ENCODE measurements around the gene MYO16. TPM values are rescaled to one million over a fixed set of nuclear protein-coding genes. Genes with fewer than 3 reads are reported as not detected.

The MYO16 gene
- total and polyA plus RNA-seq, 2 experiments from 2014 or later, result 0.02 to 0.15 TPM

DNA sequence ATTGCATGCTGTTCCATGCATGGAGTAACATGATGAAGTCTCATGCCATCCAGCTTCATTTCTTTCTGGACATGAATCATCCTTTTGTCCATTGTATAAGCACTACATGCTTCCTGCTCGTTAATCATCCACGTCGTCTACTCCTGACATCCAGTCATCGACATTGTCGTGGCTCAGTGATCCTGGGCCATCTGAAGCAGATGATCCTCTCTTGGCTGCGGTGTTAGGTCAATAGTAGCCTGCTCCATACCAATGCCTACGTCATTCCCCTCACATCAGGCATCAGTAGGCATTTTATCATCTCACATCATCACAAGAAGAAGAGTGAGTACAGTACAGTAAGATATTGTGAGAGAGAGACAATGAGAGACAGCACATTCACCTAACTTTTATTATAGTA lies 7.9 kb upstream of the MYO16 start:
- no peak for DNase-seq (ENCODE audit: low read depth in 1 of 2, low spot score in 1 of 2)
- H3K9me3 ChIP-seq (ENCODE audit: low read depth), result no peaks in the 10 kb centered on the region
- no peak overlapping the region for H3K27ac ChIP-seq
- no peaks in the 10 kb centered on the region for H3K4me1 ChIP-seq (ENCODE audit: low read depth)
- TF ChIP-seq, protein P1, sequence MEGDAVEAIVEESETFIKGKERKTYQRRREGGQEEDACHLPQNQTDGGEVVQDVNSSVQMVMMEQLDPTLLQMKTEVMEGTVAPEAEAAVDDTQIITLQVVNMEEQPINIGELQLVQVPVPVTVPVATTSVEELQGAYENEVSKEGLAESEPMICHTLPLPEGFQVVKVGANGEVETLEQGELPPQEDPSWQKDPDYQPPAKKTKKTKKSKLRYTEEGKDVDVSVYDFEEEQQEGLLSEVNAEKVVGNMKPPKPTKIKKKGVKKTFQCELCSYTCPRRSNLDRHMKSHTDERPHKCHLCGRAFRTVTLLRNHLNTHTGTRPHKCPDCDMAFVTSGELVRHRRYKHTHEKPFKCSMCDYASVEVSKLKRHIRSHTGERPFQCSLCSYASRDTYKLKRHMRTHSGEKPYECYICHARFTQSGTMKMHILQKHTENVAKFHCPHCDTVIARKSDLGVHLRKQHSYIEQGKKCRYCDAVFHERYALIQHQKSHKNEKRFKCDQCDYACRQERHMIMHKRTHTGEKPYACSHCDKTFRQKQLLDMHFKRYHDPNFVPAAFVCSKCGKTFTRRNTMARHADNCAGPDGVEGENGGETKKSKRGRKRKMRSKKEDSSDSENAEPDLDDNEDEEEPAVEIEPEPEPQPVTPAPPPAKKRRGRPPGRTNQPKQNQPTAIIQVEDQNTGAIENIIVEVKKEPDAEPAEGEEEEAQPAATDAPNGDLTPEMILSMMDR (IDR thresholded peaks at IDR 0.05; ENCODE audit: low read depth, low read length), result no peak
- no peak overlapping the region for H3K4me3 ChIP-seq
- no peaks in the 10 kb centered on the region for H3K36me3 ChIP-seq
- no peaks in the 10 kb centered on the region for H3K27me3 ChIP-seq

DNA sequence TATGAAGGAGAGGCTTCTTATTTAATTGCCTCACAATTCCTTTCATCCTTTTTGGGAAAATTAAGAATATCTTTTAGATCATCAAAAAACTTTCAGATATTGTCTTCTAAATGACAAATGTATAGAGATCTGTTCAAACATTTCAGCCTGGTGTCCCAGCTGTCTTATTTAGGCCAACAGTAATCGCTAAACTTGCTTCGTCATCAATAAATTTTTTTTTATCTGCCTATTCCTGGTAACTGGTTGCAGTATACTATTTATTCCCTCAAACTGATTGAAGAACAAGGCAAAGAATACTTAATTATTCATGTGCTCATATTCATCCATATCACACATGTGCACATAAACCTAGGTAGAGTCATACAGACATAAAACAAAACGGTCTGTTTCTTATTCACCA lies 5.3 kb upstream of the MYO16 start:
- no peaks in the 10 kb centered on the region for H3K36me3 ChIP-seq
- H3K27ac ChIP-seq, result no peak overlapping the region
- no peaks in the 10 kb centered on the region for H3K27me3 ChIP-seq
- no peaks in the 10 kb centered on the region for H3K9me3 ChIP-seq (ENCODE audit: low read depth)
- peaks cover 5% of the 10 kb centered on the region for H3K4me1 ChIP-seq (ENCODE audit: low read depth)
- TF ChIP-seq, protein P1 (IDR thresholded peaks at IDR 0.05; ENCODE audit: low read depth, low read length), result no peak
- no peak overlapping the region for H3K4me3 ChIP-seq
- no peak for DNase-seq (ENCODE audit: low read depth in 1 of 2, low spot score in 1 of 2)

DNA sequence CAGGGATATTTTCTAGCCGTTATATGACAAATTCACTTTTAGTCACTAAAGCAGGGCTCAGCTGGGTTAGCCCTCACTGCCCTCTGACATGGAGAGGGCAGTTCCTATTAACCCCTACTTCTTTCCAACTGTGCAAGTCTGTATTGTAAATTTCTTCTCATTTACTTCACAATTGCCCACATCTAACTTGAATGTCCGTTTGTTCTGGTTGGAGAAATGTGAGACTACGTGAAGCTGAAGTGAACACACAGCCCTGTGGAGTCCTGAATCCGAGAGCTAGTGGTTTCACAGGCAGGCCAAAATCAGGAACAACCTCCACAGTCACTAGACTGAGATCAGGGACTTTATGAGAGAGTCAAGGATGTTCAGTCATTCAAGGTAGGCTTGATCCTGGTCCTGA lies 4.4 kb upstream of the MYO16 start:
- Histone ChIP-seq H3K4me3 (no peak overlapping the region), H3K27ac (no peak overlapping the region), H3K4me1 (ENCODE audit: low read depth) (peaks cover 13% of the 10 kb centered on the region), H3K27me3 (no peaks in the 10 kb centered on the region), H3K9me3 (ENCODE audit: low read depth) (no peaks in the 10 kb centered on the region), H3K36me3 (no peaks in the 10 kb centered on the region)
- no peak for DNase-seq (ENCODE audit: low read depth in 1 of 2, low spot score in 1 of 2)
- TF ChIP-seq, protein P1 (IDR thresholded peaks at IDR 0.05; ENCODE audit: low read depth, low read length), result no peak

DNA sequence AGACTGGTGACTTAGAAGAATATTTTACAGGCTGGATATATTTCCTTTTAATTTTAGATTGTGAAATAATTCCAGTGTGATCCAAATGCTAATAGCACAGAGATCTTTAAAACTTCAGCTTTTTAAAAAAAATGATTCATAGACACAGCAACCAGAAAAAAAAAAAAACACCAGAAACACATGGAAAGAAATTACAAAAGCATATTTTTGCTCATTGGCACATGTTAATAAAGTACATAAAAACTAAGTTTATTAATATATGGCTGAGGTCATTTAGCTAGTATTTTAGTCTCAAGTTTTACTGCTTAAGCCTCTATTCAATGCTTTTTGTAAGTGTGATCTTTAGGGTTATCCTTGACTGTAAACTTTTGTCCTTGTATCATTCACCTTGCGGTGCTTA lies 577 bp downstream of the MYO16 start:
- Histone ChIP-seq H3K4me3 (no peak overlapping the region), H3K27ac (no peak overlapping the region), H3K9me3 (ENCODE audit: low read depth) (no peaks in the 10 kb centered on the region), H3K4me1 (ENCODE audit: low read depth) (peaks cover 16% of the 10 kb centered on the region), H3K36me3 (no peaks in the 10 kb centered on the region), H3K27me3 (no peaks in the 10 kb centered on the region)
- TF ChIP-seq, protein P1 (IDR thresholded peaks at IDR 0.05; ENCODE audit: low read depth, low read length), result no peak
- no peak for DNase-seq (ENCODE audit: low read depth in 1 of 2, low spot score in 1 of 2)

DNA sequence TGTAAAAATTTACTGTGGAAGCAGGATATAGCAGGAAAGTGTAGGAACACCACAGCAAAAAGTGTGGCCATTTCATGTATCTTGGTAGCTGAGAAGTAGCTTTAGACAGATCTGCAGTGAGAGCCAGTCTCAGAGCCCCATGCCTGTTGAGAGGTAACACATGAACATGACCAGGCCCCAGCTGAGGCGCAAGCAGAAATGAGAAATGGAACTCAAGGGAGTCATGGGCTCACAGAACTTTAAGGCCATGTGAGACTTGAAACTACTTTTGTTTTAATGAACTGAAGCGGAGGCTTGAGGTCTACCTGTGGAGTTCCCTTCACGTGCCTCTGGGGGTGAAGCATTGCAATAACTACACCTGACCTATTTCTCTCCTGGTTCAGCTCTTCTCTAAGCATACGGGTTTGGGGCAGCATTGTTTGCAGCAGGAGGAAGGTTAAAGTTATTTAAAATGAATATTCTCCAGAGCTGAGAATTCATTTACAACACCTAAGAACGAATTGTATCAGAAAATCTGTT lies 3.3 kb downstream of the MYO16 start:
- TF ChIP-seq, protein P1 (IDR thresholded peaks at IDR 0.05; ENCODE audit: low read depth, low read length), result no peak

DNA sequence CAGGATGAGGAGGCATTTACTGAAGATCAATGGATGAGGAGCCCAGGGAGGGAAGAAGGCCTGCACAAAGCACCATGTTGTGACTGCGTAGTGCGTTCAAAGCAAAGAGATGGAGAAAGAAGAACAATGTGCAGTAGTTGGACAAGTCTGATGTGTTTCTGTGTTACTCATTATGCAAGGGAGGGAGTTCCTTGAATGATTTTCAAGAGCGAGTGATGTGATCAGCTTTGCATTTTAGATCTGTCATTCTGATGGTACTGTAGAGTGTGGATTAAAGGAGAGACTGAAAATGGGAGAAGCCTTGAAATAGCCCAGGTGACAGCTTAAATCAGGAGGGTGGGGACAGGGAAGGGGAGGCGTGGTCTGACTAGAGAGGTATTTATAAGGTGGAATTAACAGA lies 9.5 kb downstream of the MYO16 start:
- TF ChIP-seq, protein P1 (IDR thresholded peaks at IDR 0.05; ENCODE audit: low read depth, low read length), result no peak
- H3K4me1 ChIP-seq (ENCODE audit: low read depth), result no peaks in the 10 kb centered on the region
- no peak for DNase-seq (ENCODE audit: low read depth in 1 of 2, low spot score in 1 of 2)
- H3K4me3 ChIP-seq, result no peak overlapping the region
- H3K9me3 ChIP-seq (ENCODE audit: low read depth), result no peaks in the 10 kb centered on the region
- H3K36me3 ChIP-seq, result no peaks in the 10 kb centered on the region
- no peaks in the 10 kb centered on the region for H3K27me3 ChIP-seq
- no peak overlapping the region for H3K27ac ChIP-seq

More for the DNA sequence above, 3.3 kb downstream of the MYO16 start:
- no peak for DNase-seq (ENCODE audit: low read depth in 1 of 2, low spot score in 1 of 2)
- H3K4me1 ChIP-seq (ENCODE audit: low read depth), result peaks cover 16% of the 10 kb centered on the region
- H3K4me3 ChIP-seq, result no peak overlapping the region
- no peaks in the 10 kb centered on the region for H3K36me3 ChIP-seq
- no peaks in the 10 kb centered on the region for H3K27me3 ChIP-seq
- no peaks in the 10 kb centered on the region for H3K9me3 ChIP-seq (ENCODE audit: low read depth)
- H3K27ac ChIP-seq, result no peak overlapping the region
